Lower leg skin (tissue), 4 donors: ENCODE results near the gene ECM2. TPM values are rescaled to one million over a fixed set of nuclear protein-coding genes. Genes with fewer than 3 reads are reported as not detected.

Source experiments
- DNase-seq, 2 donors: peaks; one replicate each; pipeline ENCODE4 v3.0.0-alpha.2; 2019; ENCODE audit warnings: low spot score in 2 of 2
- H3K4me3 ChIP-seq: fragments of 200-600 bp; sonication (generic); 2 replicates; pipeline ENCODE4 v1.5.1; 2017; ENCODE audit warnings: mild to moderate bottlenecking, low read depth; ENCODE audit not compliant: poor library complexity, severe bottlenecking
- CTCF ChIP-seq, 3 donors: fragments of 450-650 bp; IDR thresholded peaks; one replicate each; pipeline ENCODE4 v1.5.1; 2016; ENCODE audit warnings: antibody characterized with exemption in 3 of 3, mild to moderate bottlenecking in 3 of 3, moderate library complexity in 2 of 3
- POLR2A ChIP-seq, 2 donors: fragments of 450-650 bp; IDR thresholded peaks; one replicate each; pipeline ENCODE4 v1.6.1; 2016 to 2017; ENCODE audit warnings: antibody characterized with exemption in 2 of 2, mild to moderate bottlenecking in 1 of 2, moderate library complexity in 1 of 2
- WGBS, 2 donors: methylation state at CpG; one replicate each; pipeline ENCODE4 v1.1.5; 2018; 5-methylcytosine and 5-hydroxymethylcytosine counted together
- intact Hi-C: fragments of 100-400 bp; cut with DNase I; formaldehyde crosslinking; loops from one replicate; pipeline ENCODE4 v1.15.0; 2023; ENCODE audit warnings: low total_unique reads
- total RNA-seq, 4 donors: library from RNA; depleted of rRNA; stranded (reverse); fragments of >200 nt; gene quantifications; one replicate each; pipeline ENCODE4 v1.1.0, GENCODE V29; 2016

ECM2 gene
- total RNA-seq, 4 donors from 2014 or later = 2.4 to 10.1 (median 3.8) TPM

- 40 to 43% methylated on average over 2 of the region's 2 CpGs for WGBS, 2 donors
- DNase-seq = no peak
- no peak overlapping the region for H3K4me3 ChIP-seq
- TF ChIP-seq CTCF (IDR thresholded peaks at IDR 0.05) (no peak), POLR2A (IDR thresholded peaks at IDR 0.05) (no peak)
- intact Hi-C loops = no loop called here
Observed at GRCh38 chr9:92480291-92480771, 55.5 kb downstream of the ECM2 start.

GRCh38 chr9:92479346-92479745, 56.4 kb downstream of the ECM2 start:
- H3K4me3 ChIP-seq = no peak overlapping the region
- DNase-seq = no peak
- intact Hi-C loops = no loop called here
- TF ChIP-seq POLR2A (IDR thresholded peaks at IDR 0.05) (no peak), CTCF (IDR thresholded peaks at IDR 0.05) (no peak)

GRCh38 chr9:92478783-92479182, 57.0 kb downstream of the ECM2 start:
- H3K4me3 ChIP-seq = no peak overlapping the region
- intact Hi-C loops = no loop called here
- TF ChIP-seq CTCF (IDR thresholded peaks at IDR 0.05) (no peak), POLR2A (IDR thresholded peaks at IDR 0.05) (no peak)
- no peak for DNase-seq
- WGBS, 2 donors = 76 to 88% methylated on average over 7 of the region's 7 CpGs

GRCh38 chr9:92476962-92477361, 58.8 kb downstream of the ECM2 start:
- no peak for DNase-seq
- no peak overlapping the region for H3K4me3 ChIP-seq
- intact Hi-C loops = no loop called here
- TF ChIP-seq CTCF (IDR thresholded peaks at IDR 0.05) (no peak), POLR2A (IDR thresholded peaks at IDR 0.05) (no peak)
- 93 to 100% methylated on average over 1 of the region's 1 CpG for WGBS, 2 donors

- TF ChIP-seq CTCF (IDR thresholded peaks at IDR 0.05) (no peak), POLR2A (IDR thresholded peaks at IDR 0.05) (no peak)
- no peak overlapping the region for H3K4me3 ChIP-seq
- no peak for DNase-seq
- 90 to 91% methylated on average over 3 of the region's 3 CpGs for WGBS, 2 donors
- intact Hi-C loops = no loop called here
Observed at GRCh38 chr9:92474587-92474986, 61.2 kb downstream of the ECM2 start.

GRCh38 chr9:92468206-92468605, 67.6 kb downstream of the ECM2 start:
- intact Hi-C loops = no loop called here
- DNase-seq = no peak
- WGBS, 2 donors = 72 to 87% methylated on average over 2 of the region's 2 CpGs
- H3K4me3 ChIP-seq = no peak overlapping the region
- no peak for TF ChIP-seq POLR2A (IDR thresholded peaks at IDR 0.05)
- TF ChIP-seq CTCF (IDR thresholded peaks at IDR 0.05) = no peak
